ENCODE results near the gene FYB2. TPM values are rescaled to one million over a fixed set of nuclear protein-coding genes. Genes with fewer than 3 reads are reported as not detected.

Gene FYB2
- total and polyA plus RNA-seq, 12 donors = not detected

DNA sequence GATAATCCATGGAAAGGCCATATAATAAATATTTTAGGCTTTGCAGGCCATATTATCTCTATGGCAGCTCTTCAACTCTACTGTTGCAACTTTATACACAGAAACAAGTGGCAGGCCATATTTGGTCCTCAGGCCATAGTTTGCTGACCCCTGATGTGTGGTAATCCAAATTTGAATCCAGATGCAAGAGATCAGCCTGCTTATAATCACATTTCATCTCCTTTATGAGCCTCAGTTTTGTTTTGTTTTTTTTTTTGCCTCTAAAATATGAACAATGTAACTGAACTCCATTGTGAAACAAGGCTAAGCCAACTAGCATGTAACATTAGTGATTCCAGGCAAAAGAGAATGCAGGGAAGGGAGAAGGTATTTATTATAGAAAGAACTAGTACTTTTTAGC lies 92.5 kb downstream of the FYB2 start:
- H3K36me3 ChIP-seq (replicated peaks in 1 of 2) = no peaks in the 10 kb centered on the region
- no peaks in the 10 kb centered on the region for H3K4me1 ChIP-seq (replicated peaks in 1 of 2)
- intact Hi-C loops (cut with DNase I) = no loop called here
- no peak overlapping the region for H3K27ac ChIP-seq
- no peaks in the 10 kb centered on the region for H3K9me3 ChIP-seq (replicated peaks in 1 of 3)
- H3K27me3 ChIP-seq = peaks cover 6% of the 10 kb centered on the region
- DNase-seq = no peak
- H3K4me3 ChIP-seq = no peak overlapping the region
- TF ChIP-seq, protein P1, sequence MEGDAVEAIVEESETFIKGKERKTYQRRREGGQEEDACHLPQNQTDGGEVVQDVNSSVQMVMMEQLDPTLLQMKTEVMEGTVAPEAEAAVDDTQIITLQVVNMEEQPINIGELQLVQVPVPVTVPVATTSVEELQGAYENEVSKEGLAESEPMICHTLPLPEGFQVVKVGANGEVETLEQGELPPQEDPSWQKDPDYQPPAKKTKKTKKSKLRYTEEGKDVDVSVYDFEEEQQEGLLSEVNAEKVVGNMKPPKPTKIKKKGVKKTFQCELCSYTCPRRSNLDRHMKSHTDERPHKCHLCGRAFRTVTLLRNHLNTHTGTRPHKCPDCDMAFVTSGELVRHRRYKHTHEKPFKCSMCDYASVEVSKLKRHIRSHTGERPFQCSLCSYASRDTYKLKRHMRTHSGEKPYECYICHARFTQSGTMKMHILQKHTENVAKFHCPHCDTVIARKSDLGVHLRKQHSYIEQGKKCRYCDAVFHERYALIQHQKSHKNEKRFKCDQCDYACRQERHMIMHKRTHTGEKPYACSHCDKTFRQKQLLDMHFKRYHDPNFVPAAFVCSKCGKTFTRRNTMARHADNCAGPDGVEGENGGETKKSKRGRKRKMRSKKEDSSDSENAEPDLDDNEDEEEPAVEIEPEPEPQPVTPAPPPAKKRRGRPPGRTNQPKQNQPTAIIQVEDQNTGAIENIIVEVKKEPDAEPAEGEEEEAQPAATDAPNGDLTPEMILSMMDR (IDR thresholded peaks at IDR 0.05) = no peak
- TF ChIP-seq POLR2A (IDR thresholded peaks at IDR 0.05) = no peak

DNA sequence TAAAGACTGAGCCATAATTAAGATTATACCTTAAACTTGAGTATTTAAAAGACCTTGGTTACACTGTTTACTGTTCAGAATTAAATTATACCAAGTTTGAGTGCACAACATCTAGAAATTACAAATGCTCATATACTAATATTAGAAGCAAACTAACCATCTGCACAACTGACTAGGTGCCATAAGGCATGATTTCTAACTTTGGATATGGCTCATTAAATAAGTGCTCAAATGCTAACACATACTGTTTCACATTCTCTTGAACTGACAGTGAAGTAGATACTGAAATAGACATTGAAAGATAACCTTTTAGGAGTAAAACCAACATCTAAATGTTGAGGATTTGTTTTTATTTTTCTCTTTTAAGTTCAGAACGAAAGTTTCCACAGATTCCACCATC lies 100.0 kb downstream of the FYB2 start:
- intact Hi-C loops (cut with DNase I) = no loop called here
- peaks cover 9% of the 10 kb centered on the region for H3K27me3 ChIP-seq
- H3K9me3 ChIP-seq (replicated peaks in 1 of 3) = no peaks in the 10 kb centered on the region
- DNase-seq = no peak
- H3K4me3 ChIP-seq = no peak overlapping the region
- H3K27ac ChIP-seq = no peak overlapping the region
- no peaks in the 10 kb centered on the region for H3K4me1 ChIP-seq (replicated peaks in 1 of 2)
- WGBS, 4 donors = 60 to 70% (median 63%) methylated on average over 1 of the region's 1 CpG
- H3K36me3 ChIP-seq (replicated peaks in 1 of 2) = no peaks in the 10 kb centered on the region
- no peak for TF ChIP-seq POLR2A (IDR thresholded peaks at IDR 0.05)
- TF ChIP-seq, protein P1 (IDR thresholded peaks at IDR 0.05) = no peak

DNA sequence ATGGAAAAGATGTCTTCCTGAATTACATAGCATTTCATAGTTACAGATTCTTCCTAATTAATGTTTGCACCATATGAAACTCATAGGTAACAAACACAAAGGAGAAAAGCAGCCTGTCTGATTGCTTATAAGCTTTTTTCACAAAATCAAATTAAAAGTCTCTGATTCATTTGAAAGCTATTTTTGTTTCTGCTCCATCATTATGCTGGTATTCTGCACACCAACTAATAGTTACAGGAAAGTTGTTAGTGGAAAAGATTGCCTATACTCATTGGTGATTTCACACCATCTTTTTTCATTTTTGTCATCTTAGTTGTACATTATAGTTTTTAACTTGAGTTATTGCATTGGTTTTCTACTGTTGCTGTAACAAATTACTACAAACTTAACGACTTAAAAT lies 104.0 kb downstream of the FYB2 start:
- H3K27me3 ChIP-seq = peaks cover 3% of the 10 kb centered on the region
- 47 to 63% (median 61%) methylated on average over 1 of the region's 1 CpG for WGBS, 4 donors
- no peak for DNase-seq
- no peaks in the 10 kb centered on the region for H3K36me3 ChIP-seq (replicated peaks in 1 of 2)
- no peak for TF ChIP-seq POLR2A (IDR thresholded peaks at IDR 0.05)
- TF ChIP-seq, protein P1 (IDR thresholded peaks at IDR 0.05) = no peak
- no peak overlapping the region for H3K27ac ChIP-seq
- H3K4me3 ChIP-seq = no peak overlapping the region
- no peaks in the 10 kb centered on the region for H3K4me1 ChIP-seq (replicated peaks in 1 of 2)
- intact Hi-C loops (cut with DNase I) = no loop called here
- no peaks in the 10 kb centered on the region for H3K9me3 ChIP-seq (replicated peaks in 1 of 3)

DNA sequence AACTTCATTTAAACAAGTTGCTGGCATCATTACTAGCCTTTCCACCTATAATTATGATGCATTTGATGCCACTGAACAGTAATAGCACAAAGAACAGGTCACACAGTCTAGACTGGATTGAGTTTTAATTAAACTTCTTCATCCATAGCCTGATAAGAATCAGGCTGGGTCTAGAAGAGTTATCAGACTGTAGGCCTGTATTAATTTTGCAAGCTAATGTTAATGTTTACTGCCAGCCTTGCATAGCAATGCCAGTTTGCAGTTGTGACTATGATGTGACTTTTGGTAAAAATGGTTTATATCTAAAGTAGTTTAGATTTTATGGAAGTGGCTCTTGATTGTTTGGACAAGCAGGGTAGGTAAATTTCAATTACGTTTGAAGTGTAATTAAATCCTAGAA lies 106.1 kb downstream of the FYB2 start:
- Histone ChIP-seq H3K27ac (no peak overlapping the region), H3K27me3 (peaks cover 3% of the 10 kb centered on the region), H3K4me3 (no peak overlapping the region), H3K4me1 (replicated peaks in 1 of 2) (no peaks in the 10 kb centered on the region), H3K9me3 (replicated peaks in 1 of 3) (no peaks in the 10 kb centered on the region), H3K36me3 (replicated peaks in 1 of 2) (no peaks in the 10 kb centered on the region)
- intact Hi-C loops (cut with DNase I) = loop anchor here in 1 of 2 donors (5.0 kb wide), 1 partner anchor 1426 kb away; no protein-coding TSS in a partner anchor
- TF ChIP-seq, protein P1 (IDR thresholded peaks at IDR 0.05) = no peak
- no peak for TF ChIP-seq POLR2A (IDR thresholded peaks at IDR 0.05)
- WGBS, 4 donors = 84 to 94% (median 92%) methylated on average over 1 of the region's 1 CpG
- no peak for DNase-seq
